ENCODE measurements around the gene GPR18. TPM values are rescaled to one million over a fixed set of nuclear protein-coding genes. Genes with fewer than 3 reads are reported as not detected.

The GPR18 gene
- total and polyA plus RNA-seq, 7 donors = 0.01 to 0.27 TPM; not detected in 5

DNA sequence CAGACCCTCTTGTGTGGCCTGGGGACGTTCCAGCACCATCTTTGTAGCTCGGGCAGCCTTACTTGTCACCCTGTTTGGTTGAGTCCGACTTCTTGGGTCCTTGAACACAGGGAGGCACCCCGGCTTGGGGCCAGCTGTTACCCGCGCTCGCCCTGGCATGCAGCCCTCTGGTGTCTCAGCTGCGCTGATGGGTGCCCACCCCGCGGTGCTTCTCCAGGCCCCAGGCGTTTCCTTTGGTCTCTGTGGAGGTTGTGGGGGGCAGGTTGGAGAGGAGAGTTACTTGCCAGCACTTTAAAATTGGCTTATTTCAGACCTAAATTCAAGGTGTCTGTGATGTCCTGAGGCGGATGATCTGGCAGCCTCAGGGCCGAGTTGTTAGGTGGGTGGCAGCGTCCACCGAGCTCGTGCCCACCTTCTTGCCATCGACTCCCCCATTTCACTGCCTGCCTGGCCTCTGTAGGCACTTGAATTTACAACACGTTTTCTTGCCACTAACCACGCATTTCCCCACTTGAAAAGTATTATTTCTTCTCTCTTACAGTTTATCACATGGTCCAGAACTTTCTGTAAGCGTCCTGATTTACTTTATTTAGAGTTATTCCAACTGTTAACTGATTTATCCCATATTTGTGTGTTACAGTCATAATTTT lies 40.6 kb downstream of the GPR18 start:
- TF ChIP-seq, protein P1, sequence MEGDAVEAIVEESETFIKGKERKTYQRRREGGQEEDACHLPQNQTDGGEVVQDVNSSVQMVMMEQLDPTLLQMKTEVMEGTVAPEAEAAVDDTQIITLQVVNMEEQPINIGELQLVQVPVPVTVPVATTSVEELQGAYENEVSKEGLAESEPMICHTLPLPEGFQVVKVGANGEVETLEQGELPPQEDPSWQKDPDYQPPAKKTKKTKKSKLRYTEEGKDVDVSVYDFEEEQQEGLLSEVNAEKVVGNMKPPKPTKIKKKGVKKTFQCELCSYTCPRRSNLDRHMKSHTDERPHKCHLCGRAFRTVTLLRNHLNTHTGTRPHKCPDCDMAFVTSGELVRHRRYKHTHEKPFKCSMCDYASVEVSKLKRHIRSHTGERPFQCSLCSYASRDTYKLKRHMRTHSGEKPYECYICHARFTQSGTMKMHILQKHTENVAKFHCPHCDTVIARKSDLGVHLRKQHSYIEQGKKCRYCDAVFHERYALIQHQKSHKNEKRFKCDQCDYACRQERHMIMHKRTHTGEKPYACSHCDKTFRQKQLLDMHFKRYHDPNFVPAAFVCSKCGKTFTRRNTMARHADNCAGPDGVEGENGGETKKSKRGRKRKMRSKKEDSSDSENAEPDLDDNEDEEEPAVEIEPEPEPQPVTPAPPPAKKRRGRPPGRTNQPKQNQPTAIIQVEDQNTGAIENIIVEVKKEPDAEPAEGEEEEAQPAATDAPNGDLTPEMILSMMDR (IDR thresholded peaks at IDR 0.05) = no peak
- Histone ChIP-seq H3K9me3 (no peaks in the 10 kb centered on the region), H3K4me3 (no peak overlapping the region), H3K4me1 (peaks cover 69% of the 10 kb centered on the region), H3K27ac (peak overlapping the region; percentile 77), H3K36me3 (ENCODE audit: insufficient read depth in 1 of 2, low read depth in 1 of 2) (no peaks in the 10 kb centered on the region), H3K27me3 (ENCODE audit: insufficient read depth in 3 of 3, low read length in 2 of 3) (no peaks in the 10 kb centered on the region)
- DNase-seq (no peak), ATAC-seq (no peak)
- 79 to 86% (median 80%) methylated on average over 20 of the region's 20 CpGs for WGBS, 3 donors
- intact Hi-C loops (cut with DNase I) = loop anchor here (2.0 to 5.0 kb wide), 3 partner anchors 17 to 50 kb away; partner anchors contain the start of genes GPR18 (in 1 of the 2) and UBAC2 (in 1 of the 2)

DNA sequence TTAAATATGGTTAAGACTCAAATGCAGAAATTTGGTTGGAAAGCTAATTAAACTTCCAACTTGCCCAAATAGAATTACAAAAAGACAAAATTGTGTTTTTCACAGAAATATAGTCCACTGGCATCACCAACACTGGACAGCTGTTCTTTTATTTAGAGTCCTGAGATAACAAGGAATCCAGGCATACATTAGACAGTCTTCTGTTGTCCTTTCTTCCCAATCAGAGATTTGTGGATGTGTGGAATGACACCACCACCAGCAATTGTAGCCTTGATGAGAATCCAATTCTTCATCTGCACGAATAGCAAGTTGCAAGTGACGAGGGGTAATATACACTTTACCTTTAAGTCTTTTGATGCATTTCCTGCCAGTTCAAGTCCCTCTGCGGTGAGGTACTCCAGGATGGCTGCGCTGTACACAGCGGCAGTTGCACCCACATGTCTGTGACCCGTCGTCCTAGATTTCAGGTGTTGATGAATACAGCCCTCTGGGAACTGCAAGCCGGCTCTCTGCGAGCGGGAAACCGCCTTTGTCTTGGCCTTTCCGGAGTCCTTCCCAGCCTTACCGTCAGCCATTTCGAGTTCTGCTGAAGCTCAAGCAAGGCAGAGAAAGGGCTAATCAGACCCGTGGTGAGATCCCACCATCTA lies 42.9 kb downstream of the GPR18 start:
- no peaks in the 10 kb centered on the region for H3K36me3 ChIP-seq (ENCODE audit: insufficient read depth in 1 of 2, low read depth in 1 of 2)
- no peaks in the 10 kb centered on the region for H3K9me3 ChIP-seq
- peak overlapping the region; percentile 62 for H3K27ac ChIP-seq
- DNase-seq (no peak), ATAC-seq (peak in 2 of 4 donors; percentile 36 to 43)
- peaks cover 50% of the 10 kb centered on the region for H3K4me1 ChIP-seq
- TF ChIP-seq, protein P1 (IDR thresholded peaks at IDR 0.05) = no peak
- no peaks in the 10 kb centered on the region for H3K27me3 ChIP-seq (ENCODE audit: insufficient read depth in 3 of 3, low read length in 2 of 3)
- H3K4me3 ChIP-seq = no peak overlapping the region
- intact Hi-C loops (cut with DNase I) = loop anchor here (5.0 kb wide), 2 partner anchors 42 to 52 kb away; partner anchors contain the start of gene GPR18 (in 1 of the 2)
- WGBS, 3 donors = 71 to 82% (median 74%) methylated on average over 15 of the region's 15 CpGs

DNA sequence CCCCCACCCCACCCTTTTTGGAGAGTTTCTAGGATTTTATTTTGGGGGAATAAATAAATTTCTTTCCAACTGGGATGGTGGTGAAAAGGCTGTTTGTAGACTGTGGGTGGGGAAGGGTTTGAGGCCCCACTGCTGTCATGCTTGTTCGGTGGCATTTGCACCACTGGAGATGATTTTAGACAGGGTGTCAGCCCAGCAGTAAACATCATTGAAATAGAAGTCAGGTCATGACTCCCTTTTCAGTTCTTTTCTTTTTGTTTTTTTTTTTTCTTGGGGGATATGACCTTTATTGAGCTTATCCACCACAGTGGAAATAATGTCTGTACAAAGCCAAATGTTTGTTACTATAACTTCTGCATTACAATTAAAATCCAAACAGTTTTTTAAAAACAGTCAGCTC lies 43.4 kb downstream of the GPR18 start:
- no peak for ATAC-seq
- Histone ChIP-seq H3K27ac (peak overlapping the region; percentile 62), H3K27me3 (ENCODE audit: insufficient read depth in 3 of 3, low read length in 2 of 3) (no peaks in the 10 kb centered on the region), H3K9me3 (no peaks in the 10 kb centered on the region), H3K36me3 (ENCODE audit: insufficient read depth in 1 of 2, low read depth in 1 of 2) (no peaks in the 10 kb centered on the region), H3K4me3 (no peak overlapping the region), H3K4me1 (peaks cover 44% of the 10 kb centered on the region)
- intact Hi-C loops (cut with DNase I) = loop anchor here (5.0 kb wide), 2 partner anchors 43 to 53 kb away; partner anchors contain the start of gene GPR18 (in 1 of the 2)
- TF ChIP-seq, protein P1 (IDR thresholded peaks at IDR 0.05) = no peak
- no peak for DNase-seq
- 29 to 56% (median 53%) methylated on average over 1 of the region's 1 CpG for WGBS, 3 donors

DNA sequence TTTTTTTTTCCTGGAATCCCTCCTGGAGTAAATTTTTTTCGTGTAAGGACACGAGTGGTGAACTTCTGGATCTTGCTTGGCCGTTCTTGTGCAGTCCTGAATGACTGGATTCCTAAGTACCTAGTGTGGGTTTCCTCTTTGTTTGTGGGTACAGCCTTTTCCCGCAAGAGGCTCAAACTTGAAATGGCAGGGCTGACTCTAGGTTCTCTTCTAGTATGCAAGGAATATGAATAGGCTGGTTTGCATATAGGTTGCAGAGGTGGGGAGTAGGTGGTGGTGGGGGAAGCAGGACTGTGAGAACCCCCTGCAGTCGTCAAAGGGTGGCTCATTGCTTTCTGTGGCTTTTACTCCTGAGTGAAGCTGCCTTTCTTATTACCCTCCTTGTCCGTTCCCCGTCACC lies 43.9 kb downstream of the GPR18 start:
- Histone ChIP-seq H3K36me3 (ENCODE audit: insufficient read depth in 1 of 2, low read depth in 1 of 2) (no peaks in the 10 kb centered on the region), H3K4me3 (no peak overlapping the region), H3K27me3 (ENCODE audit: insufficient read depth in 3 of 3, low read length in 2 of 3) (no peaks in the 10 kb centered on the region), H3K9me3 (no peaks in the 10 kb centered on the region), H3K27ac (peak overlapping the region; percentile 62), H3K4me1 (peaks cover 39% of the 10 kb centered on the region)
- no peak for DNase-seq
- no peak for ATAC-seq
- intact Hi-C loops (cut with DNase I) = no loop called here
- TF ChIP-seq, protein P1 (IDR thresholded peaks at IDR 0.05) = no peak
- 56 to 70% (median 58%) methylated on average over 7 of the region's 7 CpGs for WGBS, 3 donors
